OCI-LY7 (cell line): ENCODE measurements around the gene SNAP25. TPM values are rescaled to one million over a fixed set of nuclear protein-coding genes. Genes with fewer than 3 reads are reported as not detected.

Experiments used
- BruUV-seq: library from RNA; stranded (reverse); fragments of 400-500 nt; replicated peaks from 2 replicates; lab custom pipeline; 2021; lab: Mats Ljungman, UMichigan
- CTCF ChIA-PET: fragments of 300-600 bp; sonication (Branson Sonifier 250); formaldehyde crosslinking; loops from one replicate; lab custom pipeline; 2022; ENCODE audit warnings: antibody characterized with exemption; ENCODE audit not compliant: unreplicated experiment; lab: Charles Lee
- POLR2A ChIA-PET: fragments of 300-600 bp; sonication (Branson Sonifier 250); formaldehyde crosslinking; loops from one replicate; lab custom pipeline; 2022; ENCODE audit warnings: antibody characterized with exemption; lab: Charles Lee
- DNase-seq: peaks from one replicate; pipeline ENCODE4 v3.0.0-alpha.2; 2015; ENCODE audit warnings: low spot score
- H2AFZ ChIP-seq: fragments of 200-600 bp; sonication (generic), shearing (Covaris generic); 2 replicates; pipeline ENCODE4 v1.6.1; 2014; ENCODE audit warnings: mild to moderate bottlenecking, antibody characterized with exemption, low read length, moderate library complexity
- H3K27ac ChIP-seq: fragments of 200-600 bp; sonication (generic); 2 replicates; pipeline ENCODE4 v1.5.1; 2014; ENCODE audit warnings: mixed run types, low read depth, mild to moderate bottlenecking, moderate library complexity, low read length, inconsistent platforms; ENCODE audit not compliant: poor library complexity, severe bottlenecking
- H3K36me3 ChIP-seq: fragments of 200-600 bp; sonication (generic); 2 replicates; pipeline ENCODE4 v1.6.1; 2014; ENCODE audit warnings: mild to moderate bottlenecking, antibody characterized with exemption, low read length, moderate library complexity, mixed read lengths; ENCODE audit not compliant: insufficient read depth
- H3K4me1 ChIP-seq: fragments of 200-600 bp; sonication (generic); 2 replicates; pipeline ENCODE4 v1.5.1; 2014; ENCODE audit warnings: mild to moderate bottlenecking, low read length; ENCODE audit not compliant: insufficient read depth, poor library complexity, severe bottlenecking
- H3K4me2 ChIP-seq: fragments of 200-600 bp; sonication (generic); 2 replicates; pipeline ENCODE4 v1.6.1; 2014; ENCODE audit warnings: mild to moderate bottlenecking, low read length
- H3K4me3 ChIP-seq: fragments of 200-600 bp; sonication (generic); 2 replicates; pipeline ENCODE4 v1.5.1; 2014; ENCODE audit warnings: mild to moderate bottlenecking, low read depth, low read length; ENCODE audit not compliant: poor library complexity, severe bottlenecking
- H3K79me2 ChIP-seq: fragments of 200-600 bp; sonication (generic); 2 replicates; pipeline ENCODE4 v1.6.1; 2016; ENCODE audit warnings: low read depth, mild to moderate bottlenecking, low read length, moderate library complexity, mixed read lengths; ENCODE audit not compliant: insufficient read depth
- H3K9me2 ChIP-seq: fragments of 200-600 bp; sonication (generic); 2 replicates; pipeline ENCODE4 v1.6.1; 2016; ENCODE audit warnings: mild to moderate bottlenecking, low read length, mixed read lengths; ENCODE audit not compliant: insufficient read depth
- H3K9me3 ChIP-seq: fragments of 200-600 bp; sonication (generic); 2 replicates; pipeline ENCODE4 v1.6.1; 2014; ENCODE audit warnings: mild to moderate bottlenecking, mixed run types, low read length, mixed read lengths
- H4K20me1 ChIP-seq: fragments of 200-600 bp; sonication (generic); 2 replicates; pipeline ENCODE4 v1.6.1; 2014; ENCODE audit warnings: mild to moderate bottlenecking, antibody characterized with exemption, low read length, moderate library complexity, mixed read lengths; ENCODE audit not compliant: insufficient read depth
- EZH2phosphoT487 ChIP-seq: fragments of 200-600 bp; sonication (generic); IDR thresholded peaks from 2 replicates; pipeline ENCODE4 v1.6.1; 2018; ENCODE audit warnings: low read depth, borderline replicate concordance, mild to moderate bottlenecking, mixed run types, antibody characterized with exemption, low read length, moderate library complexity, mixed read lengths
- intact Hi-C: fragments of 100-400 bp; cut with micrococcal nuclease; formaldehyde crosslinking; loops from one replicate; pipeline ENCODE4 v1.10.0; 2022; ENCODE audit not compliant: unreplicated experiment
- total RNA-seq, 2 experiments: library from RNA; depleted of rRNA in 1 of 2; stranded (reverse); fragments of >200 nt in 1 of 2; shearing (Covaris generic) in 1 of 2; gene quantifications; 2 replicates each; pipeline ENCODE4 v1.2.3, GENCODE V29; 2014 to 2022
- TF ChIP-seq, protein P1 (sequence below): fragments of 200-600 bp; sonication (generic); conservative IDR thresholded peaks from 2 replicates; pipeline ENCODE4 v1.5.1; 2014; ENCODE audit warnings: mild to moderate bottlenecking, antibody characterized with exemption, low read length, moderate library complexity, mixed read lengths

Gene SNAP25
- total RNA-seq, 2 experiments from 2014 or later, result not detected

GRCh38 chr20:10240655-10241054, 22.0 kb downstream of the SNAP25 start:
- Histone ChIP-seq H3K4me2 (no peak overlapping the region), H3K27ac (no peak overlapping the region), H3K4me1 (no peaks in the 10 kb centered on the region), H2AFZ (no peak overlapping the region), H3K36me3 (no peaks in the 10 kb centered on the region), H4K20me1 (no peaks in the 10 kb centered on the region), H3K9me2 (no peaks in the 10 kb centered on the region), H3K9me3 (no peaks in the 10 kb centered on the region), H3K4me3 (no peak overlapping the region), H3K79me2 (no peaks in the 10 kb centered on the region)
- POLR2A ChIA-PET, result no interaction called here
- DNase-seq, result no peak
- intact Hi-C loops, result no loop called here
- BruUV-seq, result no TSS peak
- TF ChIP-seq, protein P1, sequence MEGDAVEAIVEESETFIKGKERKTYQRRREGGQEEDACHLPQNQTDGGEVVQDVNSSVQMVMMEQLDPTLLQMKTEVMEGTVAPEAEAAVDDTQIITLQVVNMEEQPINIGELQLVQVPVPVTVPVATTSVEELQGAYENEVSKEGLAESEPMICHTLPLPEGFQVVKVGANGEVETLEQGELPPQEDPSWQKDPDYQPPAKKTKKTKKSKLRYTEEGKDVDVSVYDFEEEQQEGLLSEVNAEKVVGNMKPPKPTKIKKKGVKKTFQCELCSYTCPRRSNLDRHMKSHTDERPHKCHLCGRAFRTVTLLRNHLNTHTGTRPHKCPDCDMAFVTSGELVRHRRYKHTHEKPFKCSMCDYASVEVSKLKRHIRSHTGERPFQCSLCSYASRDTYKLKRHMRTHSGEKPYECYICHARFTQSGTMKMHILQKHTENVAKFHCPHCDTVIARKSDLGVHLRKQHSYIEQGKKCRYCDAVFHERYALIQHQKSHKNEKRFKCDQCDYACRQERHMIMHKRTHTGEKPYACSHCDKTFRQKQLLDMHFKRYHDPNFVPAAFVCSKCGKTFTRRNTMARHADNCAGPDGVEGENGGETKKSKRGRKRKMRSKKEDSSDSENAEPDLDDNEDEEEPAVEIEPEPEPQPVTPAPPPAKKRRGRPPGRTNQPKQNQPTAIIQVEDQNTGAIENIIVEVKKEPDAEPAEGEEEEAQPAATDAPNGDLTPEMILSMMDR, result no peak
- TF ChIP-seq EZH2phosphoT487, result no peak
- CTCF ChIA-PET, result interaction anchor here (1.2 kb wide), 1 partner anchor 21 kb away, joined by 3 read pairs; no protein-coding TSS in a partner anchor

- BruUV-seq, result no TSS peak
- POLR2A ChIA-PET, result no interaction called here
- H3K9me3 ChIP-seq, result no peaks in the 10 kb centered on the region
- no peak overlapping the region for H2AFZ ChIP-seq
- no peak for TF ChIP-seq EZH2phosphoT487
- TF ChIP-seq, protein P1, result no peak
- no peak overlapping the region for H3K4me3 ChIP-seq
- intact Hi-C loops, result no loop called here
- DNase-seq, result no peak
- no peaks in the 10 kb centered on the region for H4K20me1 ChIP-seq
- no peaks in the 10 kb centered on the region for H3K79me2 ChIP-seq
- CTCF ChIA-PET, result no interaction called here
- no peaks in the 10 kb centered on the region for H3K9me2 ChIP-seq
- no peaks in the 10 kb centered on the region for H3K36me3 ChIP-seq
- H3K4me2 ChIP-seq, result no peak overlapping the region
- H3K4me1 ChIP-seq, result no peaks in the 10 kb centered on the region
- H3K27ac ChIP-seq, result no peak overlapping the region
Measured at GRCh38 chr20:10242166-10242565, 23.5 kb downstream of the SNAP25 start.

DNA sequence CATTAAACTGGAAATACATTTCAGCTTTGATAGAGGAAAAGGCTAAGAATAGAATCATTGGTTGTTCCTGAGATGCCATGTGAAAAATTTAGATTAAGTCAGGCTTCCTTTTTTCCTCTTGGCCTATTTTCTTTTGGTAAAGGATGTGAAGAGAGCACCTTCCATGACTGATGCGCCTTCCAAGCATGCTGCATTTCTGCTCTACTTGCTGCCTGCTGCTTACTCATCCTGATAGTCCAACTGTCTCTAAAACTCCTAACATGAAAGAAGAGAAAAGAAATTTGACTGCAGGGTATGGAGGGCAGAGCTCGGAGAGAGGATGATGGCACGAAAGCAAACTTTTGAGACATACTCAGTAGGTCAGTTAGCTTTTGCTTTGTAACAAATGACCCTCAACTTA, 28.8 kb downstream of the SNAP25 start:
- H3K9me3 ChIP-seq, result no peaks in the 10 kb centered on the region
- H3K27ac ChIP-seq, result no peak overlapping the region
- ChIA-PET CTCF (no interaction called here), POLR2A (no interaction called here)
- intact Hi-C loops, result no loop called here
- no peak for DNase-seq
- no peak overlapping the region for H3K4me3 ChIP-seq
- H4K20me1 ChIP-seq, result no peaks in the 10 kb centered on the region
- H3K4me2 ChIP-seq, result no peak overlapping the region
- no peaks in the 10 kb centered on the region for H3K36me3 ChIP-seq
- TF ChIP-seq, protein P1, result no peak
- TF ChIP-seq EZH2phosphoT487, result no peak
- H3K79me2 ChIP-seq, result no peaks in the 10 kb centered on the region
- H3K4me1 ChIP-seq, result no peaks in the 10 kb centered on the region
- H3K9me2 ChIP-seq, result no peaks in the 10 kb centered on the region
- H2AFZ ChIP-seq, result no peak overlapping the region
- BruUV-seq, result no TSS peak
